Activated CD4-positive, alpha-beta T cell treated with anti-CD3 and anti-CD28 coated beads, Interleukin-2, amount 50 U/mL, for 16 hours (primary cell): Measurements from ENCODE around the gene PALD1.

ENCODE experiments used
- DNase-seq: peaks from one replicate; pipeline ENCODE4 v3.0.0-alpha.2; 2020

The PALD1 gene

GRCh38 chr10:70508912-70509756 is 30.6 kb downstream of the PALD1 start:
- no peak for DNase-seq

- DNase-seq = no peak
Measured at GRCh38 chr10:70509757-70510147, 31.2 kb downstream of the PALD1 start.

GRCh38 chr10:70510453-70510852 is 31.9 kb downstream of the PALD1 start:
- DNase-seq = no peak

GRCh38 chr10:70510904-70511303 is 32.3 kb downstream of the PALD1 start:
- DNase-seq = no peak

GRCh38 chr10:70512149-70512639 is 33.6 kb downstream of the PALD1 start:
- DNase-seq = no peak

- DNase-seq = peak; percentile 29
Measured at GRCh38 chr10:70513848-70514309, 35.3 kb downstream of the PALD1 start.

GRCh38 chr10:70514591-70514990 is 36.0 kb downstream of the PALD1 start:
- DNase-seq = no peak

GRCh38 chr10:70515035-70515667 is 36.6 kb downstream of the PALD1 start:
- no peak for DNase-seq

GRCh38 chr10:70518695-70519094 is 40.1 kb downstream of the PALD1 start:
- no peak for DNase-seq

GRCh38 chr10:70523057-70523456 is 44.5 kb downstream of the PALD1 start:
- DNase-seq = no peak

- DNase-seq = no peak
Measured at GRCh38 chr10:70523549-70523948, 45.0 kb downstream of the PALD1 start.

GRCh38 chr10:70528314-70528713 is 49.7 kb downstream of the PALD1 start:
- DNase-seq = no peak

- DNase-seq = peak; percentile 26
Measured at GRCh38 chr10:70528741-70529362, 50.3 kb downstream of the PALD1 start.

GRCh38 chr10:70529848-70530247 is 51.3 kb downstream of the PALD1 start:
- DNase-seq = no peak

- DNase-seq = no peak
Measured at GRCh38 chr10:70530315-70530714, 51.7 kb downstream of the PALD1 start.

GRCh38 chr10:70532554-70533188 is 54.1 kb downstream of the PALD1 start:
- DNase-seq = no peak

- DNase-seq = no peak
Measured at GRCh38 chr10:70533189-70533558, 54.6 kb downstream of the PALD1 start.

- no peak for DNase-seq
Measured at GRCh38 chr10:70534281-70534680, 55.7 kb downstream of the PALD1 start.

- no peak for DNase-seq
Measured at GRCh38 chr10:70535001-70535400, 56.4 kb downstream of the PALD1 start.

- DNase-seq = no peak
Measured at GRCh38 chr10:70535451-70535850, 56.9 kb downstream of the PALD1 start.

- no peak for DNase-seq
Measured at GRCh38 chr10:70536196-70536861, 57.8 kb downstream of the PALD1 start.

- DNase-seq = peak; percentile 21
Measured at GRCh38 chr10:70537398-70538194, 59.0 kb downstream of the PALD1 start.
